ENCODE data around the gene HRH1.

HRH1 gene

GRCh38 chr3:11186771-11187191 is 32.5 kb downstream of the HRH1 start:
- H3K4me3 ChIP-seq (ENCODE audit: low read length), result no peak overlapping the region
- TF ChIP-seq CTCF (conservative IDR thresholded peaks at IDR 0.05; ENCODE audit: low read depth, low read length), result no peak
- no peak for DNase-seq (ENCODE audit: low read depth)

- no peak for DNase-seq (ENCODE audit: low read depth)
- no peak for TF ChIP-seq CTCF (conservative IDR thresholded peaks at IDR 0.05; ENCODE audit: low read depth, low read length)
- H3K4me3 ChIP-seq (ENCODE audit: low read length), result no peak overlapping the region
These were observed 33.4 kb downstream of the HRH1 start for GRCh38 chr3:11187681-11188080.

- TF ChIP-seq CTCF (conservative IDR thresholded peaks at IDR 0.05; ENCODE audit: low read depth, low read length), result no peak
- H3K4me3 ChIP-seq (ENCODE audit: low read length), result no peak overlapping the region
- no peak for DNase-seq (ENCODE audit: low read depth)
These were observed 33.9 kb downstream of the HRH1 start for GRCh38 chr3:11188231-11188630.

- TF ChIP-seq CTCF (conservative IDR thresholded peaks at IDR 0.05; ENCODE audit: low read depth, low read length), result no peak
- no peak overlapping the region for H3K4me3 ChIP-seq (ENCODE audit: low read length)
- no peak for DNase-seq (ENCODE audit: low read depth)
These were observed 40.9 kb downstream of the HRH1 start for GRCh38 chr3:11195201-11195600.

GRCh38 chr3:11195721-11196332 is 41.5 kb downstream of the HRH1 start:
- no peak for TF ChIP-seq CTCF (conservative IDR thresholded peaks at IDR 0.05; ENCODE audit: low read depth, low read length)
- H3K4me3 ChIP-seq (ENCODE audit: low read length), result no peak overlapping the region
- DNase-seq (ENCODE audit: low read depth), result no peak

- no peak overlapping the region for H3K4me3 ChIP-seq (ENCODE audit: low read length)
- TF ChIP-seq CTCF (conservative IDR thresholded peaks at IDR 0.05; ENCODE audit: low read depth, low read length), result no peak
- DNase-seq (ENCODE audit: low read depth), result no peak
These were observed 43.2 kb downstream of the HRH1 start for GRCh38 chr3:11197484-11197883.

- H3K4me3 ChIP-seq (ENCODE audit: low read length), result no peak overlapping the region
- no peak for DNase-seq (ENCODE audit: low read depth)
- no peak for TF ChIP-seq CTCF (conservative IDR thresholded peaks at IDR 0.05; ENCODE audit: low read depth, low read length)
These were observed 43.8 kb downstream of the HRH1 start for GRCh38 chr3:11198070-11198469.
